Smooth muscle cell (in vitro differentiated cells): Measurements from ENCODE around the gene RNF103. TPM values are rescaled to one million over a fixed set of nuclear protein-coding genes. Genes with fewer than 3 reads are reported as not detected.

Source experiments
- DNase-seq: peaks from one replicate; lab custom pipeline; 2025; ENCODE audit not compliant: unreplicated experiment; lab: John Stamatoyannopoulos, UW
- H2AFZ ChIP-seq: fragments of 200-600 bp; sonication (generic); 2 replicates; pipeline ENCODE4 v1.6.0; 2016; ENCODE audit warnings: antibody characterized with exemption, low read depth, mild to moderate bottlenecking
- H3F3A ChIP-seq: fragments of 200-600 bp; sonication (generic); 2 replicates; pipeline ENCODE4 v1.6.0; 2017; ENCODE audit warnings: antibody characterized with exemption, low read depth
- H3K27ac ChIP-seq: fragments of 200-600 bp; sonication (generic); 2 replicates; pipeline ENCODE4 v1.5.1; 2016; ENCODE audit warnings: low read depth, mild to moderate bottlenecking
- H3K27me3 ChIP-seq: fragments of 200-600 bp; sonication (generic); 2 replicates; pipeline ENCODE4 v1.6.1; 2016; ENCODE audit warnings: low read depth, mild to moderate bottlenecking
- H3K36me3 ChIP-seq: fragments of 200-600 bp; sonication (generic); 2 replicates; pipeline ENCODE4 v1.5.1; 2016; ENCODE audit warnings: low read depth
- H3K4me1 ChIP-seq: fragments of 200-600 bp; sonication (generic); 2 replicates; pipeline ENCODE4 v1.5.1; 2016; ENCODE audit warnings: low read depth
- H3K4me2 ChIP-seq: fragments of 200-600 bp; sonication (generic); 2 replicates; pipeline ENCODE4 v1.6.0; 2016; ENCODE audit warnings: mild to moderate bottlenecking
- H3K4me3 ChIP-seq: fragments of 200-600 bp; sonication (generic); 2 replicates; pipeline ENCODE4 v1.5.1; 2016; ENCODE audit warnings: mild to moderate bottlenecking
- H3K79me2 ChIP-seq: fragments of 200-600 bp; sonication (generic); 2 replicates; pipeline ENCODE4 v1.6.0; 2016; ENCODE audit warnings: low read depth, mild to moderate bottlenecking
- H3K9ac ChIP-seq: fragments of 200-600 bp; sonication (generic); 2 replicates; pipeline ENCODE4 v1.6.0; 2016; ENCODE audit warnings: low read depth
- H3K9me3 ChIP-seq: fragments of 200-600 bp; sonication (generic); replicated peaks from 2 replicates; pipeline ENCODE4 v1.5.1; 2016; ENCODE audit warnings: low read depth
- H4K20me1 ChIP-seq: fragments of 200-600 bp; sonication (generic); 2 replicates; pipeline ENCODE4 v1.6.0; 2016; ENCODE audit warnings: low read depth
- CTCF ChIP-seq: fragments of 200-600 bp; sonication (generic); IDR thresholded peaks from 2 replicates; pipeline ENCODE4 v1.5.1; 2017; ENCODE audit warnings: borderline replicate concordance, mild to moderate bottlenecking, antibody characterized with exemption; ENCODE audit not compliant: insufficient read depth, poor library complexity, severe bottlenecking
- WGBS: methylation state at CpG from one replicate; pipeline ENCODE4 v1.1.7; 2016; ENCODE audit warnings: low lambda C conversion rate; 5-methylcytosine and 5-hydroxymethylcytosine counted together
- polyA plus RNA-seq: library from polyadenylated mRNA; unstranded; fragments of >200 nt; fragmentation: Nextera tagmentation; extraction: Ambion mirVana; gene quantifications from 2 replicates; pipeline ENCODE4 v1.2.1, GENCODE V29; 2016
- total RNA-seq: library from RNA; depleted of rRNA; stranded (reverse); fragments of >200 nt; gene quantifications from 2 replicates; pipeline ENCODE4 v1.2.3, GENCODE V29; 2014

Gene RNF103
- total and polyA plus RNA-seq, 2 experiments from 2014 or later = 14.8 to 21.5 TPM

GRCh38 chr2:86566821-86567190 is 56.9 kb downstream of the RNF103 start:
- H3K4me2 ChIP-seq = no peak overlapping the region
- no peak for TF ChIP-seq CTCF
- H3K4me3 ChIP-seq = no peak overlapping the region
- H3K27ac ChIP-seq = no peak overlapping the region
- H3F3A ChIP-seq = no peaks in the 10 kb centered on the region
- H3K36me3 ChIP-seq = no peaks in the 10 kb centered on the region
- no peaks in the 10 kb centered on the region for H3K9me3 ChIP-seq
- H2AFZ ChIP-seq = no peak overlapping the region
- H3K9ac ChIP-seq = no peak overlapping the region
- H3K79me2 ChIP-seq = peaks cover 7% of the 10 kb centered on the region
- H3K4me1 ChIP-seq = peaks cover 6% of the 10 kb centered on the region
- H4K20me1 ChIP-seq = no peaks in the 10 kb centered on the region
- no peak for DNase-seq
- no peaks in the 10 kb centered on the region for H3K27me3 ChIP-seq

DNA sequence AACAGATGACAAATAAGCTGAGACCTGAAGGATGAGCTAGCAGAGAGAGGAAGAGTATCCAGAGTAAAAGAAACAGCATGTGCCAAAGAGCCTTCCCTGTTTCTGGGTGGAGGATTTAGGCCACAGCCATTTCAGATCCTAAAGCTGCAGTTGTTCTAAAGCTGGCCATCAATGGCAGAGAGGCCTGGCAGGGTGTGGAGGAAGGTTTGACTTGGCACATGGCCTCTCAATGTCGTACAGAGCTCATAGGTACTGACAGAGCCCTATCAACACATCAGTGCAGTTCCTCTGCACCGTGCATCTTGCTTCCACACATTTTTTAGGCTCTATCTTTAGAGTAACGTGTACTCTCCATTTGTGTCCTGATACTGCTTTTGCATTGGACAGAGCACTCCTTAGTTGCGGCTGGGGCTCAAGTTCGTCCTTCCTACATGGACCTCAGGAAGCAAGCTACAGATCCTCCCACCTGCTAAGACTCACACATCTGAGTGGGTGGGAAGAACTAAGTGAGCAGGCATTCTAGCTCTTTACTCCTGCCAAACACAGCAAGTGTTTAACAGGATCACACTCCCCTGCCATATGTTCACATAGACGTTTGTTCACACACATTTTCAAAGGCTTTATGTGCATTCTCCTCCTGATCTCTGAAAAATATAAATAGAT is 57.4 kb downstream of the RNF103 start:
- Histone ChIP-seq H3K9me3 (no peaks in the 10 kb centered on the region), H3K4me1 (peaks cover 10% of the 10 kb centered on the region), H4K20me1 (no peaks in the 10 kb centered on the region), H3K4me2 (no peak overlapping the region), H3K27me3 (no peaks in the 10 kb centered on the region), H3K9ac (no peak overlapping the region), H2AFZ (no peak overlapping the region), H3F3A (no peaks in the 10 kb centered on the region), H3K79me2 (peaks cover 13% of the 10 kb centered on the region), H3K27ac (no peak overlapping the region), H3K36me3 (no peaks in the 10 kb centered on the region), H3K4me3 (no peak overlapping the region)
- 86% methylated on average over 6 of the region's 6 CpGs for WGBS
- TF ChIP-seq CTCF = no peak
- no peak for DNase-seq

DNA sequence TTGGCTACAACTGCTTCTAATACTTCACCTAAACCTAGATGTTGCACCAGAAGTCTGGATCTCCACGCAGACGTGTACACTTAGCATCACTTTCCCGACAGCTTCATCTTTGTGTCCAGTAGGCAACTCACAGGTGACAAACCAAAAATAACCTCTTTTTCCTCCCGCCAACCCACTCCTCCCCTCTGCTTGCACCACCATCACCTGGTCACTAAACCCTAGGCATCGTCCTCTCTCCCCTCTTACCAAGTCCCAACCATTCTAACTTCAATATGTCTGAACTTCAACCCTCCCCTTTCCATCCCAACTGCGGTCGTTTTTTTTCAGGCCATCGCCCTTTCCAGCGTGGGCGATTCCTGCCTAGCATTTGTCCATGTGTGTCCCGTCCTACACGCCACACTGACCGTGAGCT is 60.0 kb downstream of the RNF103 start:
- H3K36me3 ChIP-seq = no peaks in the 10 kb centered on the region
- H4K20me1 ChIP-seq = peaks cover 6% of the 10 kb centered on the region
- DNase-seq = no peak
- no peaks in the 10 kb centered on the region for H3F3A ChIP-seq
- H2AFZ ChIP-seq = no peak overlapping the region
- H3K4me3 ChIP-seq = peak overlapping the region; percentile 82
- H3K9me3 ChIP-seq = no peaks in the 10 kb centered on the region
- peaks cover 37% of the 10 kb centered on the region for H3K79me2 ChIP-seq
- TF ChIP-seq CTCF = no peak
- WGBS = 86% methylated on average over 13 of the region's 13 CpGs
- H3K4me1 ChIP-seq = peaks cover 10% of the 10 kb centered on the region
- peak overlapping the region; percentile 29 for H3K9ac ChIP-seq
- H3K27ac ChIP-seq = peak overlapping the region; percentile 98
- H3K4me2 ChIP-seq = peak overlapping the region; percentile 95
- no peaks in the 10 kb centered on the region for H3K27me3 ChIP-seq
